ENCODE results near the gene RNF13.

DNA sequence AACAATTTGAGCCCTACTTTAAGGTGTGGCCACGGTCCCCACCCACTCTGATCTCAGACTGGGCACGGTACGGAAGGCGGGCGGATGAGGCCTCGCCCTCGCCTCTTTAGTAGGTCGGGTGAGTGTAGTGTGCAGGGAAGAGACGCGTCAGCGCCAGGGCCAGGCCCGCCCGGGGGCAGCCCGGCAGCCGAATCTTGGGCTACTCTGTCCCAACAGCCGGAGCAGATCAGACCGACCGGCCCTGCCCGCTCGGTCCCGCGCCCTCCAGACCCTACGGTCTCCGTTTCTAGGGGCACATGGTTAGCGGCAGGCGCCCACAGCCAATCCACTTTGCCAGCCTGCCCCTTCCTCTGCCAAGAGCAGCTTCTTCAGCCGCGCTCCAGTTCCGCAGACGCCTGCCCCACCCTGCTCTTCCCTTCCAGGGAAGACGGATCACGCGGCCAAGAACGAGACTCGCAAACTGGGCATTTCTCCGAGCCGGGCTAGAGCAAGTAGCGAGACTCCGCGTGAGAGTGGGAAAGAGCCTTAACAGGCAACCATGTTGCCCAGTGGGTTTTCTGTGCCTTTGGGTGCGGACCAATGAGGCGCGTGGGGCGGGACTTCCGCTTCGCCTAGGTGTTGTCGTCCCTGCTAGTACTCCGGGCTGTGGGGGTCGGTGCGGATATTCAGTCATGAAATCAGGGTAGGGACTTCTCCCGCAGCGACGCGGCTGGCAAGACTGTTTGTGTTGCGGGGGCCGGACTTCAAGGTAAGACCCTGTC lies at the start of gene RNF13:
- peak; percentile 14; the same call in 1 of the 2 replicates for TF ChIP-seq SIN3A (IDR thresholded peaks at IDR 0.05; ENCODE audit: borderline replicate concordance, insufficient read depth, low read length)
- TF ChIP-seq, protein P1, sequence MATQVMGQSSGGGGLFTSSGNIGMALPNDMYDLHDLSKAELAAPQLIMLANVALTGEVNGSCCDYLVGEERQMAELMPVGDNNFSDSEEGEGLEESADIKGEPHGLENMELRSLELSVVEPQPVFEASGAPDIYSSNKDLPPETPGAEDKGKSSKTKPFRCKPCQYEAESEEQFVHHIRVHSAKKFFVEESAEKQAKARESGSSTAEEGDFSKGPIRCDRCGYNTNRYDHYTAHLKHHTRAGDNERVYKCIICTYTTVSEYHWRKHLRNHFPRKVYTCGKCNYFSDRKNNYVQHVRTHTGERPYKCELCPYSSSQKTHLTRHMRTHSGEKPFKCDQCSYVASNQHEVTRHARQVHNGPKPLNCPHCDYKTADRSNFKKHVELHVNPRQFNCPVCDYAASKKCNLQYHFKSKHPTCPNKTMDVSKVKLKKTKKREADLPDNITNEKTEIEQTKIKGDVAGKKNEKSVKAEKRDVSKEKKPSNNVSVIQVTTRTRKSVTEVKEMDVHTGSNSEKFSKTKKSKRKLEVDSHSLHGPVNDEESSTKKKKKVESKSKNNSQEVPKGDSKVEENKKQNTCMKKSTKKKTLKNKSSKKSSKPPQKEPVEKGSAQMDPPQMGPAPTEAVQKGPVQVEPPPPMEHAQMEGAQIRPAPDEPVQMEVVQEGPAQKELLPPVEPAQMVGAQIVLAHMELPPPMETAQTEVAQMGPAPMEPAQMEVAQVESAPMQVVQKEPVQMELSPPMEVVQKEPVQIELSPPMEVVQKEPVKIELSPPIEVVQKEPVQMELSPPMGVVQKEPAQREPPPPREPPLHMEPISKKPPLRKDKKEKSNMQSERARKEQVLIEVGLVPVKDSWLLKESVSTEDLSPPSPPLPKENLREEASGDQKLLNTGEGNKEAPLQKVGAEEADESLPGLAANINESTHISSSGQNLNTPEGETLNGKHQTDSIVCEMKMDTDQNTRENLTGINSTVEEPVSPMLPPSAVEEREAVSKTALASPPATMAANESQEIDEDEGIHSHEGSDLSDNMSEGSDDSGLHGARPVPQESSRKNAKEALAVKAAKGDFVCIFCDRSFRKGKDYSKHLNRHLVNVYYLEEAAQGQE (IDR thresholded peaks at IDR 0.05; ENCODE audit: insufficient read depth in 1 of 2, low read depth in 2 of 2, low read length in 2 of 2) = peak in 1 of 2 experiments; percentile 30; a peak in 1 of 4 replicates
- peak; percentile 65; the same call in 1 of the 2 replicates for TF ChIP-seq TAF1 (IDR thresholded peaks at IDR 0.05; ENCODE audit: borderline replicate concordance, insufficient read depth, low read length)
- TF ChIP-seq POLR2AphosphoS5 (IDR thresholded peaks at IDR 0.05; ENCODE audit: low read depth, low read length) = peak; percentile 85
- peak; percentile 46 for TF ChIP-seq FOXP2 (optimal IDR thresholded peaks at IDR 0.05; ENCODE audit: borderline replicate concordance, extremely low read depth, extremely low read length, insufficient read depth)
